Activated CD4-positive, alpha-beta memory T cell treated with anti-CD3 and anti-CD28 coated beads, Interleukin-2, amount 10 ng/mL, durations not matched to agents 7 days and 5 days (primary cell): ENCODE measurements around the gene CACNA1H. TPM values are rescaled to one million over a fixed set of nuclear protein-coding genes. Genes with fewer than 3 reads are reported as not detected.
A peak's percentile ranks its signal among the peaks of the same experiment; 100 is the strongest.

Source experiments
- CTCF ChIA-PET: fragments of 350-600 bp; sonication (Branson Sonifier 250); formaldehyde crosslinking; loops from one replicate; lab custom pipeline; 2021; ENCODE audit warnings: antibody characterized with exemption, inconsistent platforms; lab: Charles Lee
- POLR2A ChIA-PET: fragments of 350-600 bp; sonication (Branson Sonifier 250); formaldehyde crosslinking; loops from one replicate; lab custom pipeline; 2021; ENCODE audit warnings: antibody characterized with exemption; lab: Charles Lee
- DNase-seq: peaks from one replicate; pipeline ENCODE4 v3.0.0-alpha.2; 2020
- H3K27ac Mint-ChIP-seq: one replicate; pipeline ENCODE4 v1.8.0; 2021; ENCODE audit warnings: mild to moderate bottlenecking, mixed read lengths
- H3K27me3 Mint-ChIP-seq: one replicate; pipeline ENCODE4 v1.8.0; 2021; ENCODE audit warnings: mixed read lengths
- H3K36me3 Mint-ChIP-seq: one replicate; pipeline ENCODE4 v1.8.0; 2021; ENCODE audit warnings: low read depth, mixed read lengths
- H3K4me1 Mint-ChIP-seq: one replicate; pipeline ENCODE4 v1.8.0; 2021; ENCODE audit warnings: mixed read lengths
- H3K4me3 Mint-ChIP-seq: one replicate; pipeline ENCODE4 v1.8.0; 2021; ENCODE audit warnings: mild to moderate bottlenecking, mixed read lengths
- H3K9me3 Mint-ChIP-seq: one replicate; pipeline ENCODE4 v1.8.0; 2021; ENCODE audit warnings: mixed read lengths
- total RNA-seq, 2 experiments: library from RNA; stranded (reverse); gene quantifications; one replicate each; pipeline ENCODE4 v1.2.3, GENCODE V29; 2021

CACNA1H gene
- total RNA-seq, 2 experiments from 2014 or later = 0.58 to 0.83 TPM

DNA sequence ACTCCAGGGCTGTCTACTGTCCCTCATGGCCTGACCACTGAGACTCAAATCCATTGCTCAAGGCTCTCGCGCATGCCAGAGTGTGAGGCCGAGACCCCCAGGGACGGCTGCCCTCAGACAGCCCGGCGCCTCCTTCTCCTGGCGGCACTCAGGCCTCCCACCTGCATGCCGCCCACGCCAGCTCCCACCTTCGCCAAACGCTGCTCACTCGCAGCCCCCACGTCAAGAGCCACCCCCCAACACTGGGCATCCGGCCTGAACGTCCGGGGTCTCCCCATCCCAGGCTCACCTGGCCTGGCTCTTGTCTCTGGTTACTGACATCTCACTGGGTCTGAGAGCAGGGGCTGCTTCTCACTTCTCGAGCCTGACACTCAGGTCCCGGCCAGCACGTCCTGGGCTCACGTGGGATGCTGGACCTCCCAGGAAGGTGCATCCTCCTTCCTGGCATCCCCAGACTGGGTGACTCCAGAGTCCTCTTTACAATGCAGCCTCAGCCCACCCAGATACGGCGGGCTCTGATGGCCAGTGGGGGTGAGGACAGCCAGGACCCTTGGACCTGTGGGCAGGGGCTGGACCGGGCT, 12.2 kb upstream of the CACNA1H start:
- H3K36me3 Mint-ChIP-seq = no peaks in the 10 kb centered on the region

DNA sequence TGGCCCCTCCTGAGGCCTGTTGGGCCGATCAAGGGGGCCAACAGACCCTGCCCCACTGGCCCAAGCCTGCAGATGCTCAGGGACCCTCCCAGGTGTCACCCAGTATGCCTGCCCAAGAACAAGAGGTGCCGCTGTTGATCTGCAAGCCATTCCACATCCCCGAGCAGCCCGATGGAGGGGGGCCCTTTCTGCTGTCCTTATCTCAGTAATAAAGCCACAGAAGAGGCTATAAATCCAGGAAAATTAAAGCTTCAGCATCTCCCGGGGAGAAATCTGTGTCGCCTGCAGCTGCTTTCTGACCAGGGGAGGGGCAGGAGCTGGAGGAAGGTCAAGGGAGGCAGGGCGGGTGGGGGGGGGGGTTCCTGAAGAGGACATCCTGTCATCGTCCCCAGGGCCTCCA, 11.7 kb upstream of the CACNA1H start:
- DNase-seq = no peak
- Mint-ChIP-seq H3K4me1 (no peaks in the 10 kb centered on the region), H3K4me3 (no peak overlapping the region), H3K9me3 (no peaks in the 10 kb centered on the region), H3K36me3 (no peaks in the 10 kb centered on the region), H3K27ac (no peak overlapping the region), H3K27me3 (no peaks in the 10 kb centered on the region)
- CTCF ChIA-PET = no interaction called here
- POLR2A ChIA-PET = no interaction called here

More for the DNA sequence above, 12.2 kb upstream of the CACNA1H start:
- DNase-seq = no peak
- ChIA-PET POLR2A (no interaction called here), CTCF (no interaction called here)
- Mint-ChIP-seq H3K9me3 (no peaks in the 10 kb centered on the region), H3K27me3 (no peaks in the 10 kb centered on the region), H3K27ac (no peak overlapping the region), H3K4me1 (no peaks in the 10 kb centered on the region), H3K4me3 (no peak overlapping the region)

DNA sequence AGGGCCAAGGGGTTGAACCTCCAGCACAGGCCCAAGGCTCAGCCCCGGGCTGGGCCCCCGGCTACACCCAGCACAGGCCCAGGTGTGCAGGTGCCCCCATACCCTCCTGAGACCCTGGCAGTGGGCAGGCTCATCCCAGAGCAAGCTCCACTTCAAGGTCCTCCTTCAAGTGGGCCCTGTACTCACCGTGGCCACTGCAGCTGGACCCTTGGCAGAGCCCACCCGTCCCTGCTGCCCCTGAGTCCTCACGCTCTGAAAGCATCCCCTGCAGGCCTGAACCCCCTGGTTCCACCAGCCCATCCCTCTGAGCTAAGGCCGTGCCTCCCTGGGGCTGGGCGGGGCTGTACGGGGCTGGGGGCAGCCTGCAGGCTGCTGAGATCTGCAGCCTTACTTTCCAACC, 11.2 kb upstream of the CACNA1H start:
- no peak for DNase-seq
- H3K4me1 Mint-ChIP-seq = no peaks in the 10 kb centered on the region
- H3K9me3 Mint-ChIP-seq = no peaks in the 10 kb centered on the region
- H3K27me3 Mint-ChIP-seq = no peaks in the 10 kb centered on the region
- POLR2A ChIA-PET = no interaction called here
- CTCF ChIA-PET = no interaction called here
- no peaks in the 10 kb centered on the region for H3K36me3 Mint-ChIP-seq
- H3K27ac Mint-ChIP-seq = no peak overlapping the region
- H3K4me3 Mint-ChIP-seq = no peak overlapping the region

DNA sequence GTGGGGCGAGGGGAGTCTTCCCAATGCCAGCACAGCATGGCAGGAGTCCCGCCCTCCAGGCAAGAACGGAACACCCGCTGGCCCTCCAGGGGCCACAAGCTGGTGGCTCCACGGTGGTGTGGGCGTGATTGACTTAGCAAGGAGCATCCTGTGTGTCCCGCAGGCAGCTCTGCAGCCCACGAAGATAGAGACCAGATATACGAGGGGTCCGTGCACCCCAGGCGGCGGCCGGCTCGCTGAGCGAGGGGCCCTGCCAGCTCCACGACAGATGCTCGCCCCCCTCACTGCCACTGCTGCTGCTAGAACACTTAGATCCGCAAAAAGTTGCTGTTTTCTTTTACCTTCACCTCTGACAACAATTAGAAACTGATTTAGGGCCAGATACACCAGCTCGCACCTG, 10.0 kb upstream of the CACNA1H start:
- Mint-ChIP-seq H3K9me3 (no peaks in the 10 kb centered on the region), H3K36me3 (no peaks in the 10 kb centered on the region), H3K27ac (no peak overlapping the region)

DNA sequence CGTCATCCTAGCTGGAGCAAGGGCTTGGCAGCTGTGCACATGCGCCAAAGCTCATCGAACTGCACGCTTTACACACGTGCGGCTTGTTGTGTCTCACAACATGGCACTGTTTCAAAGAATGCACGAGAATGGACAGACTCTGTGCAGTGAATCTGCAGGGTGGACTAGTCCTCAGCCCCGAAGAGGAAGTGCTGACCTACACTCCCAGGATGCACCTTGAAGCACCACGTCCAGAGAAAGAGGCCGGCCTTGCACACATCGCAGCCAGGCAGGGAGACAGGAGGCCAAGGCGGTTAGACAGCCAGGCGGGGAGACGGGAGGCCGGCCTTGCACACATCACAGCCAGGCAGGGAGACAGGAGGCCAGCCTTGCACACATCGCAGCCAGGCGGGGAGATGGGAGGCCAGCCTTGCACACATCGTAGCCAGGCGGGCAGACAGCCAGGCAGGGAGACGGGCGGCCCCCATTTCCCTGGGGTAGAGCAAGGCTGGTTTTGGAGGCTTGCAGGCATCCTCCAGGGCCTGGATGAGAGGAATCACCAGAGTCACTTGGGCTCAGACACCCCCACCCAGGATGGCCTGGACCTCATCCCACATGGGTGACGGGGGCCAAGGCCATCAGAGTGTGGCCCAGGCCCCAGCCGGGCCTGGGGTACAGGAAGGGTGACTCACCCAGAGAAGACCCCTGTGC, 9.0 kb upstream of the CACNA1H start:
- Mint-ChIP-seq H3K4me1 (no peaks in the 10 kb centered on the region), H3K36me3 (no peaks in the 10 kb centered on the region), H3K27ac (no peak overlapping the region), H3K9me3 (no peaks in the 10 kb centered on the region), H3K27me3 (no peaks in the 10 kb centered on the region), H3K4me3 (no peak overlapping the region)
- DNase-seq = no peak
- ChIA-PET CTCF (no interaction called here), POLR2A (no interaction called here)

More for the DNA sequence above, 10.0 kb upstream of the CACNA1H start:
- Mint-ChIP-seq H3K27me3 (no peaks in the 10 kb centered on the region), H3K4me3 (no peak overlapping the region), H3K4me1 (no peaks in the 10 kb centered on the region)
- no peak for DNase-seq
- POLR2A ChIA-PET = no interaction called here
- CTCF ChIA-PET = interaction anchor here (0.7 kb wide), 1 partner anchor 41 kb away, joined by 3 read pairs; no protein-coding TSS in a partner anchor

DNA sequence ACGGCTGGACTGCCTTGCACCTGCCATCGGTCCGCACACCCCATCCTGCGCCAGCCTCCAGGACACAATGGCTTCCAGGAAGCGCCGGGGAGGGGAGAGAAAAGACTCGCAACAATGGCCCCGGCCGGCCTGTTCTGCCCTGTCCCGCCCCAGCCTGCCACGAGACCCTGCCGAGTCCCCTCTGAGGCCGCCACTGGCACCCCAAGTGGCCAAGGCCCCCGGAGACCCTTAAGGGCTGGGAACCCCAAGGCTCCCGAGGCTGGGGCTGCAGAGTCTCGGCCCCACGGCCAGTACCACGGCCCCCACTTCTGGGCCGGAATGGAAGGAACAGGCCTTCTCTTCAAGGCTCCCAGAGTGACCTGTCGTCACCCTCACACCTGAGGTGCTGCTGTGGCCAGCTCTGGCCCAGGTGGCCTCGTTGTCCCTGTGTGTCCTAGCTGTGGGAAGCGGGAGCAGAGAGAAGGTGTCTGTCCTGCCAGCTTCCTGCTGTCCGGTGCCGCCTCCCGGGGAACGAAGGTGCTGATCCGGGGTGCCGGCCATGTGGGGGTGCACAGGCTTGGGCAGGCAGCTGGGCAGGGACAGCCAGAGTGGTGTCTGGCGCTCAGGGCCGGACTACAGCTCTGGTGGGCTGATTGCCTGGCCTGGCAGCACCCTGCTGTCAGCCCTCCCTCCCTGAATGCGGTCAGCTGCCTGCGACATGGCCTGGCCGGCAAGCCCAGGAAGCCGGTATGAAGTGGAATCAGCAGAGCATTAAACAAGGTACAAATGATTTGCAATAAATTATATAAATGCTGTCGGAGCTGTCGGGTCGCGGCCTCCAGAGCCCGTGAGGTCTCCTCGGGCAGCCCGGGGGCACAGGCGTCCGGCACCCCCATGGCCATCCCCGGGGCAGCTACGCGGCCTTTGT, 8.2 kb upstream of the CACNA1H start:
- H3K9me3 Mint-ChIP-seq = no peaks in the 10 kb centered on the region
- POLR2A ChIA-PET = no interaction called here

DNA sequence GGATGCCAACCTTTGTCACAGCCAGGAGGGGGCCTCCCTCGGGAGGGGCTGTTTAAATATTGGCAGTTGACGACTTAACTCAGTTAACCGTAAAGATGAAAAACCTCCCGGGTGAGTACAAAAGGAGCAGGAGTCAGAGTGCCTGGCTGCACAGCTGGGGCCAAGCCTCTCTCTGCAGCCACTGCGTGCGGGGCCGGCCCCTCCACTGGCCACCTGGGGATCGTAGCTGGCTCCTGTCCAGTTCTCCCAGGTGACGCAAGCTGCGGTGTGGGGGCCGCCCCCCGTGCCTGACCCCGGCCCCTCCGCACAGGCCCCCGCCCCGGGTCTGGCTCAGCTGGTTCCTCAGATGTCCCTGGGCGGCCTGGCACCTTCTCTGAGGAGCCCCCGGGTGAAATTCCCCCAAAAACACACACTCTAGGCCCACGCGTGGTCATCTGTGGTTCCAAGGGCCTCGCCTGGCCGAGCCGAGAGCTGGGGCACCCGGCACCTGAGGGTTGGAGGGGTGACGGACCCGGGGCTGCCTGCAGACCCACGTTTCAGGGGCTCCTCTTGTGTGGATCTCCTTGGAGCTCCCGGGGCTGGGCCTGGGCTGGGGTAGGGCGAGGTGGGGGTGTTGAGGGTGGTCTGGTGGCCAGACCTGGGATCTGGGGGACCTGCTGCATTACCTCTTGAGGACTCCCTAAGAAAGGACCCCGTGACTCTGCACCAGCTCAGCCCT, 7.4 kb upstream of the CACNA1H start:
- Mint-ChIP-seq H3K27ac (no peak overlapping the region), H3K36me3 (no peaks in the 10 kb centered on the region), H3K27me3 (no peaks in the 10 kb centered on the region), H3K9me3 (no peaks in the 10 kb centered on the region), H3K4me3 (no peak overlapping the region), H3K4me1 (no peaks in the 10 kb centered on the region)
- DNase-seq = no peak
- POLR2A ChIA-PET = no interaction called here
- CTCF ChIA-PET = no interaction called here

More for the DNA sequence above, 8.2 kb upstream of the CACNA1H start:
- H3K4me3 Mint-ChIP-seq = no peak overlapping the region
- H3K4me1 Mint-ChIP-seq = no peaks in the 10 kb centered on the region
- no peak overlapping the region for H3K27ac Mint-ChIP-seq
- no peaks in the 10 kb centered on the region for H3K27me3 Mint-ChIP-seq
- CTCF ChIA-PET = no interaction called here
- no peak for DNase-seq
- no peaks in the 10 kb centered on the region for H3K36me3 Mint-ChIP-seq

DNA sequence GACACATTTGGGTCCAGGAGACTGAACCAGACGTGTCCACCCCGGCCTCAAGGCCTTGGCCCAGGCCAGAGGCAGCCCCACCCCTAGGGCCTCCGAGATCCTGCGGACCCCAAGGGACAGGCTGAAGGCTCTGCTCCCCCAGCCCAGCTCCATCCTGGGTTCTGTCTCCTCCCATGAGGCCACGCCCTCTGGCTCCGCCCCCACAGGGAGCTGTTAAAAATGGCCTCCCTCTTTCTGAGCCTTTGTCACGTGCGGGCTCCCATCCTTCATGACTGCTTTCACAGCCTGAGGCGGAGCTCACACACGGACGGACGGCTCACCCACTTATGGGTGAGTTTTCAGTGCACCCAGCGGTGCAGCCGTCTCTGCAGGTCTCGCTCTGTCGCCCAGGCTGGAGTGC, 6.5 kb upstream of the CACNA1H start:
- ChIA-PET POLR2A (no interaction called here), CTCF (no interaction called here)
- Mint-ChIP-seq H3K36me3 (no peaks in the 10 kb centered on the region), H3K4me1 (no peaks in the 10 kb centered on the region), H3K27me3 (peaks cover 1% of the 10 kb centered on the region), H3K9me3 (no peaks in the 10 kb centered on the region), H3K4me3 (no peak overlapping the region), H3K27ac (no peak overlapping the region)
- no peak for DNase-seq

DNA sequence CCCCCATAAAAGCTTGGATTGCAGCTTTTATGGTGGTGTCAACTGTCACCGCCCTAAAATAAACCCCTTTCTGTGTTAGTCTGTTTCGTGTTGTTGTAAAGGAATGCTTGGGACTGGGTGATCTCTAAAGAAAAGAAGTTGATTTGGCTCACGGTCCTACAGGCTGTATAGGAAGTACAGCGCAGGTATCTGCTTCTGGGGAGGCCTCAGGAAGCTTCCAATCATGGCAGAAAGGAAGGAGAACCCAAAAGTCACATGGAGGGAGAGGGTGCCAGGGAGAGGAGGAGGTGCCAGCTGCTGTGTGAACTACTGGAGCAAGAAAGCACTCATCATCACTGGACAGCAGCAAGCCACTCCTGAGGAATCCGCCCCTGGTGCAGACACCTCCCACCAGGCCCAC, 5.9 kb upstream of the CACNA1H start:
- DNase-seq = no peak
- Mint-ChIP-seq H3K9me3 (no peaks in the 10 kb centered on the region), H3K27ac (no peak overlapping the region), H3K4me1 (no peaks in the 10 kb centered on the region), H3K27me3 (peaks cover 3% of the 10 kb centered on the region), H3K36me3 (no peaks in the 10 kb centered on the region), H3K4me3 (no peak overlapping the region)
- CTCF ChIA-PET = no interaction called here
- POLR2A ChIA-PET = no interaction called here

DNA sequence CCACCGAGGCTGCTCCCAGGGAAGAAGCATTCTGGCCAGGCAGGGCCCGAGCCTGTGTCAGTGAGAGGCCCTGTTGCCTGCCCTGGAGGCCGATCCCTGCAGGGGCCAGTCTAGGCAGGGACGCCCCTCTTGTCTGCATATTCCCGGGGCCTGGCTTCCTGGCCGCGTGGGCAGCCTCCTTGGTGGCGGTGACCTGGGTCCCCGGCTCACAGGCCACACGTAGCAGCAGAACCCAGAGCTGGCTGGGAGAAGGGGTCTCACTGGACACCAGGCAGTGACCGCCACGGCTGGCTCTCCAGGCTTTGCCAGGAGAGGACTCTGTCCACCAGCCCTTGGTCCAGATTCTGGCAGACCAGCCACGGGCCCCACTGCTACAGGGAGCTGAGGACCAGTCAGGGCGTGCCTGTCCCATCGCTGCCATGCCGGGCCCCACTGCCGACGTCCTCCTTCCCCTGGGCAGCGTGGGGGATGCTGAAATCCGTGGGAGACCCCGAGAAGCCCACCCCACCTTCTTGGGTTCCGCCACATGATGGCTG, 3.7 kb upstream of the CACNA1H start:
- DNase-seq = no peak
- Mint-ChIP-seq H3K27me3 (peaks cover 3% of the 10 kb centered on the region), H3K4me1 (no peaks in the 10 kb centered on the region), H3K4me3 (no peak overlapping the region), H3K27ac (no peak overlapping the region), H3K9me3 (no peaks in the 10 kb centered on the region), H3K36me3 (no peaks in the 10 kb centered on the region)
- ChIA-PET CTCF (no interaction called here), POLR2A (no interaction called here)

DNA sequence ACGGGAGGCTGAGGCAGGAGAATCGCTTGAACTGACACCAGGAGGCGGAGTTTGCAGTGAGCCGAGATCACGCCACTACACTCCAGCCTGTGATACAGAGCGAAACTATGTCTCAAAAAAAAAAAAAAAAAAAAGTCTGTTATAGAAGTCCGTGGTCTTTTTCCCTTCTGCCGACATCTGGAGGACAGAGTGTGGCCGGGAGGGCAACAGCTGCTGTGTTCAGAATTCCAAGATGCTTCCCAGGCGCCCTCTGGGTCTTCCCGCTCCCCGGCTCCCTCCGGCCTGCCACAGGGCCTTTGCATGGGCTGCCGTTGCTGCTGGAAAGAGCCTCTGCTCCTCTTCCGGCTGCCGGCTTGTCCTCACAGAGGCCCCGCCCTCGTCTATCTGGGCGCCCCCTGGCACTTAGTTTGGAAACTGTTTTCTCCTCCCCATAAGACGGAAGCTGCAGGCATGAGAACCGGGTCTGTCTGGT, 2.4 kb upstream of the CACNA1H start:
- ChIA-PET POLR2A (no interaction called here), CTCF (interaction anchor here (0.6 kb wide), 1 partner anchor 797 kb away, joined by 5 read pairs; no protein-coding TSS in a partner anchor)
- DNase-seq = peak; percentile 26

DNA sequence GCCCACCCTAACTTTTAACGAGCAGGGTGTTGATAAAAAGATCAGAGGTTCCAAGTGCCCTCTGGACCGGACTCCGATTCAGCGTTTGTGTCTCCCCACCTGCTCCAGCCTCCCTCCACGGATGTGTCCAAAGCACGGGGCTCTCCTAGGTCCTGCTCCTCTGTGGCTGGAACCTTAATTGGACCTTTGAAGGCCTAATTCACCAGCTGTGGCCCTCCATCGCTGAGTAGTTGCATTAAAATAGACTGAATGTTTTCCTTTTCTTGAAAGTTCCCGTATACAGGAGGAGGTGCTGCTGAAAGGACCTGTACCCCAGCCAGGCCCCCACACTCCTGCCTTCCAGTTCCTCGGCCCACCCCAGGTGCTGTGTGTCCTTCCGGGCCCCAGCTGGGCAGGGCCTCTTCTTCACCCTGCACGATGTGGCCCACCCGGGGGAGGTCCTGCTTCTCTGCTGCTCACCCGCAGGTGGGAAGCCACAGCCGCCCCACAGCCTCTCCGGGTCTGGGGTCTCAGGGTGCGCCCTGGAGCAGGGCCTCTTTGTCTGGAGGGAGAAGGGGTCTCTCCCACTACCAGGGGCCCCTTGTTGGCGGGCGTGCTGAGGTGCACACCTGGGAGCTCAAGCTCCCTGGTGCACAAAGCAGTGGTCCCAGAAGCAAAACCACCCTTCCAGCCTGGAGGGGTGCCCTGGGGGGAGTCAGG, 1.3 kb upstream of the CACNA1H start:
- no peak overlapping the region for H3K27ac Mint-ChIP-seq
- no peaks in the 10 kb centered on the region for H3K4me1 Mint-ChIP-seq
- peaks cover 8% of the 10 kb centered on the region for H3K27me3 Mint-ChIP-seq
- ChIA-PET POLR2A (no interaction called here), CTCF (interaction anchor here (0.6 kb wide), 1 partner anchor 796 kb away, joined by 5 read pairs; no protein-coding TSS in a partner anchor)
- no peaks in the 10 kb centered on the region for H3K9me3 Mint-ChIP-seq
- H3K36me3 Mint-ChIP-seq = no peaks in the 10 kb centered on the region
- no peak overlapping the region for H3K4me3 Mint-ChIP-seq
- DNase-seq = no peak

More for the DNA sequence above, 2.4 kb upstream of the CACNA1H start:
- H3K9me3 Mint-ChIP-seq = no peaks in the 10 kb centered on the region
- H3K27me3 Mint-ChIP-seq = peaks cover 8% of the 10 kb centered on the region
- H3K4me1 Mint-ChIP-seq = no peaks in the 10 kb centered on the region
- no peaks in the 10 kb centered on the region for H3K36me3 Mint-ChIP-seq
- H3K27ac Mint-ChIP-seq = no peak overlapping the region
- no peak overlapping the region for H3K4me3 Mint-ChIP-seq
